DOHH2 (cell line): ENCODE measurements around the gene HOXB6.

Source experiments
- H3F3A ChIP-seq: fragments of 200-600 bp; sonication (generic), shearing (Covaris generic); 2 replicates; pipeline ENCODE4 v1.6.0; 2016; ENCODE audit warnings: antibody characterized with exemption, mild to moderate bottlenecking; ENCODE audit not compliant: control insufficient read depth, insufficient read depth
- H3K27ac ChIP-seq: fragments of 200-600 bp; sonication (generic); 2 replicates; pipeline ENCODE4 v1.5.1; 2014; ENCODE audit warnings: low read depth, mild to moderate bottlenecking, low read length, moderate library complexity
- H3K27me3 ChIP-seq: fragments of 200-600 bp; sonication (generic); 2 replicates; pipeline ENCODE4 v1.6.1; 2014; ENCODE audit warnings: mild to moderate bottlenecking, low read length, mixed read lengths; ENCODE audit not compliant: control insufficient read depth
- H3K36me3 ChIP-seq: fragments of 200-600 bp; sonication (generic); 2 replicates; pipeline ENCODE4 v1.6.1; 2014; ENCODE audit warnings: mild to moderate bottlenecking, low read length, moderate library complexity, mixed read lengths; ENCODE audit not compliant: control insufficient read depth
- H3K4me1 ChIP-seq: fragments of 200-600 bp; sonication (generic); 2 replicates; pipeline ENCODE4 v1.6.1; 2014; ENCODE audit warnings: mild to moderate bottlenecking, low read length, mixed read lengths; ENCODE audit not compliant: control insufficient read depth
- H3K4me2 ChIP-seq: fragments of 200-600 bp; sonication (generic); 2 replicates; pipeline ENCODE4 v1.6.0; 2014; ENCODE audit warnings: mild to moderate bottlenecking, low read length, moderate library complexity
- H3K4me3 ChIP-seq: fragments of 200-600 bp; sonication (generic); 2 replicates; pipeline ENCODE4 v1.5.1; 2014; ENCODE audit warnings: mild to moderate bottlenecking, low read length, mixed read lengths
- H3K79me2 ChIP-seq: fragments of 200-600 bp; sonication (generic); 2 replicates; pipeline ENCODE4 v1.6.1; 2014; ENCODE audit warnings: mild to moderate bottlenecking, low read length, mixed read lengths; ENCODE audit not compliant: control insufficient read depth
- H3K9me2 ChIP-seq: fragments of 200-600 bp; sonication (generic); replicated peaks from 2 replicates; pipeline ENCODE4 v1.6.1; 2014; ENCODE audit warnings: mild to moderate bottlenecking, low read length, mixed read lengths; ENCODE audit not compliant: control insufficient read depth
- H3K9me3 ChIP-seq: fragments of 200-600 bp; sonication (generic); 2 replicates; pipeline ENCODE4 v1.6.1; 2014; ENCODE audit warnings: antibody characterized with exemption, low read length, mixed read lengths; ENCODE audit not compliant: control insufficient read depth, insufficient read depth
- H4K20me1 ChIP-seq: fragments of 200-600 bp; sonication (generic); 2 replicates; pipeline ENCODE4 v1.6.0; 2014; ENCODE audit warnings: low read depth, mild to moderate bottlenecking, antibody characterized with exemption, low read length, moderate library complexity; ENCODE audit not compliant: control insufficient read depth, insufficient read depth
- CTCF ChIP-seq: fragments of 200-600 bp; sonication (generic); IDR thresholded peaks from one replicate; pipeline ENCODE4 v1.5.1; 2014; ENCODE audit warnings: antibody characterized with exemption, mild to moderate bottlenecking, low read depth, low read length; ENCODE audit not compliant: poor library complexity, severe bottlenecking
- EZH2phosphoT487 ChIP-seq: fragments of 200-600 bp; sonication (generic); IDR thresholded peaks from 2 replicates; pipeline ENCODE4 v1.6.1; 2017; ENCODE audit warnings: borderline replicate concordance, mild to moderate bottlenecking, antibody characterized with exemption, low read length, moderate library complexity, mixed read lengths

HOXB6 gene

GRCh38 chr17:48624118-48624517 lies 19.3 kb upstream of the HOXB6 start:
- no peaks in the 10 kb centered on the region for H3K36me3 ChIP-seq
- no peak overlapping the region for H3K4me3 ChIP-seq
- H3K9me3 ChIP-seq, result no peaks in the 10 kb centered on the region
- H3K27me3 ChIP-seq, result peaks cover 83% of the 10 kb centered on the region
- H3K27ac ChIP-seq, result no peak overlapping the region
- H3K4me2 ChIP-seq, result no peak overlapping the region
- H3K79me2 ChIP-seq, result no peaks in the 10 kb centered on the region
- H3K9me2 ChIP-seq, result no peaks in the 10 kb centered on the region
- no peaks in the 10 kb centered on the region for H3F3A ChIP-seq
- H3K4me1 ChIP-seq, result peaks cover 3% of the 10 kb centered on the region
- TF ChIP-seq EZH2phosphoT487 (no peak), CTCF (no peak)
- H4K20me1 ChIP-seq, result no peaks in the 10 kb centered on the region

GRCh38 chr17:48623583-48623982 lies 18.8 kb upstream of the HOXB6 start:
- H3F3A ChIP-seq, result no peaks in the 10 kb centered on the region
- peaks cover 84% of the 10 kb centered on the region for H3K27me3 ChIP-seq
- H3K4me1 ChIP-seq, result peaks cover 7% of the 10 kb centered on the region
- H3K9me2 ChIP-seq, result no peaks in the 10 kb centered on the region
- TF ChIP-seq EZH2phosphoT487 (no peak), CTCF (no peak)
- H3K9me3 ChIP-seq, result no peaks in the 10 kb centered on the region
- no peak overlapping the region for H3K4me3 ChIP-seq
- H3K79me2 ChIP-seq, result no peaks in the 10 kb centered on the region
- H3K36me3 ChIP-seq, result no peaks in the 10 kb centered on the region
- no peaks in the 10 kb centered on the region for H4K20me1 ChIP-seq
- no peak overlapping the region for H3K27ac ChIP-seq
- H3K4me2 ChIP-seq, result no peak overlapping the region

GRCh38 chr17:48622857-48623256 lies 18.1 kb upstream of the HOXB6 start:
- Histone ChIP-seq H3K36me3 (no peaks in the 10 kb centered on the region), H3K9me3 (no peaks in the 10 kb centered on the region), H3K27me3 (peaks cover 90% of the 10 kb centered on the region), H3K9me2 (no peaks in the 10 kb centered on the region), H3K4me2 (no peak overlapping the region), H3K4me3 (no peak overlapping the region), H3F3A (no peaks in the 10 kb centered on the region), H3K4me1 (peaks cover 7% of the 10 kb centered on the region), H3K79me2 (no peaks in the 10 kb centered on the region), H4K20me1 (no peaks in the 10 kb centered on the region), H3K27ac (no peak overlapping the region)
- TF ChIP-seq EZH2phosphoT487 (no peak), CTCF (no peak)
